ENCODE measurements around the gene MYEOV. TPM values are rescaled to one million over a fixed set of nuclear protein-coding genes. Genes with fewer than 3 reads are reported as not detected.

MYEOV gene
- total RNA-seq, 1 donor: 0.86 TPM

DNA sequence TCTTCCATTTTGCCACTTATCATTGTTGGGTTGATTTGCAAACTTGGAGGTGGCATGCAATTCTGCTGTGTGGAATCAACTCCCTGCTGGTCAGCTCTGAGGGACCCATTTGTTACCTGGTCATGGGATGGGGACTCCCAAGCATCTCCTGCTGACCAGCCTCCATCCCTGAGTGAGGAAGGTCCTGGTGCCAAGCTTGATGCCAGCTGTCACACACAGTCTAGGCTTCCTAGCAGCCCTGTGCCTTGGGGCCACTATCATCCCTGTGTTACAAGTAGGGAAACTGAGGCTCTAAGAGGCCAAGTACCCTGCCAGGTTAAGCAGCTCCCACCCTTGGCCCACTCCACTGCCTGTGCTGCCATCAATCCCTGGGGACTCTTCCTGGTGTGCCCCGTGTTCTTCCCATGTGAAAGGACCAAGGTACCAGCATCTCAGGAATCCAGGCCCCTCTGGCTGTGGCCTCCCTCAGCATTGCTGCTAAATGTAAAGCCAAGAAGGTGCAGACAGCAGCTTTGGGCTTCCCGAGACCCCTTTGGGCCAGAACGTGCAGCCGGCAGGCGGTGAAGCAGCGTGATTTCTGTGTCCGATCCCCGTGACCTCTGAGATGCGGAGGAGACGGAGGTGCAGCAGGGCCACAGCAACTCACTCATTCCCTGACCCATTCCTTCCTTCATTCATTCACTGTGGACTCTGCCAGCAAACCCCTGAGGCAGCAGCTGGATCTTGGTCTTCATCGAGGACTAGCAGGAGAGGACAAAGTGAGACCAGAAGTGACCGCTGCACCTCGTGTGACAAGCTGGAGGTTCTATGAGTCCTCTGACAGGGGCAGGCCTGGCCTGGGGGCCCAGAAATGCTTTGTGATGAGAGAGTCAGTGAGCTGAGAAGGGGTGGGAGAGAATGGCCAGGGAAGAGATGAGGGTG is 49.7 kb downstream of the MYEOV start:
- no peak for DNase-seq (ENCODE audit: low read depth)
- TF ChIP-seq, protein P1, sequence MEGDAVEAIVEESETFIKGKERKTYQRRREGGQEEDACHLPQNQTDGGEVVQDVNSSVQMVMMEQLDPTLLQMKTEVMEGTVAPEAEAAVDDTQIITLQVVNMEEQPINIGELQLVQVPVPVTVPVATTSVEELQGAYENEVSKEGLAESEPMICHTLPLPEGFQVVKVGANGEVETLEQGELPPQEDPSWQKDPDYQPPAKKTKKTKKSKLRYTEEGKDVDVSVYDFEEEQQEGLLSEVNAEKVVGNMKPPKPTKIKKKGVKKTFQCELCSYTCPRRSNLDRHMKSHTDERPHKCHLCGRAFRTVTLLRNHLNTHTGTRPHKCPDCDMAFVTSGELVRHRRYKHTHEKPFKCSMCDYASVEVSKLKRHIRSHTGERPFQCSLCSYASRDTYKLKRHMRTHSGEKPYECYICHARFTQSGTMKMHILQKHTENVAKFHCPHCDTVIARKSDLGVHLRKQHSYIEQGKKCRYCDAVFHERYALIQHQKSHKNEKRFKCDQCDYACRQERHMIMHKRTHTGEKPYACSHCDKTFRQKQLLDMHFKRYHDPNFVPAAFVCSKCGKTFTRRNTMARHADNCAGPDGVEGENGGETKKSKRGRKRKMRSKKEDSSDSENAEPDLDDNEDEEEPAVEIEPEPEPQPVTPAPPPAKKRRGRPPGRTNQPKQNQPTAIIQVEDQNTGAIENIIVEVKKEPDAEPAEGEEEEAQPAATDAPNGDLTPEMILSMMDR (IDR thresholded peaks at IDR 0.05; ENCODE audit: insufficient read depth, low read depth, low read length): no peak
- no peak overlapping the region for H3K4me3 ChIP-seq (ENCODE audit: low read depth, low read length)

- DNase-seq (ENCODE audit: low read depth): no peak
These were observed 50.7 kb downstream of the MYEOV start for GRCh38 chr11:69344570-69345145.

More at GRCh38 chr11:69344570-69345145, 50.7 kb downstream of the MYEOV start:
- TF ChIP-seq, protein P1 (IDR thresholded peaks at IDR 0.05; ENCODE audit: insufficient read depth, low read depth, low read length): no peak
- H3K4me3 ChIP-seq (ENCODE audit: low read depth, low read length): no peak overlapping the region

Other genes starting within 250 kb of the MYEOV start
- gene TPCN2, start 245.2 kb upstream of the MYEOV start, total RNA-seq: 10.4 and 13.5 TPM in 2 replicates
- gene SMIM38, start 138.2 kb upstream of the MYEOV start, total RNA-seq: under 0.01 TPM in 2 replicates
- gene LINC01488, start 187.5 kb downstream of the MYEOV start, total RNA-seq: not detected in 2 replicates